Measurements from ENCODE around the gene ECSIT. TPM values are rescaled to one million over a fixed set of nuclear protein-coding genes. Genes with fewer than 3 reads are reported as not detected.
"Not testable (repeated sequence)": the region's sequence is repeated elsewhere in the genome, so short reads cannot be mapped to it uniquely, and the experiment has no call there.

Gene ECSIT
- total RNA-seq, 1 experiment from 2014 or later: 39.8 TPM

DNA sequence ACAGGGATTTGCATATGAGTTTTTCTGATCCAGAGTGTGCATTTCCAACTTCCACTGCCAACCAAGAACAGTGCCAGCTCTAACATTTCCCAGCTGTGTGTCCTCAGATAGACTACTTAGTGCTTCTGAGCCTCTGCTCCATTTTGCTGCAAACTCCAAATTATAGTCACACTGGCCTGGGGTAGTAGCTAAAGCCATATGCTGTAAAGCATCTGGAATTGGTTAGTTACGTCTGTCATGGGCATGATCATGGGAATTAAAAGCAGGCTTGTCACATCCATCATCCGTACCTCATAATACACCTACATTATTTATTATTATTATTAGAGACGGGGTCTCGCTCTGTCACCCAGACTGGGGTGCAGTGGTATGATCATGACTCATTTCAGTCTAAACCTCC lies 55.2 kb downstream of the ECSIT start:
- H3K27me3 ChIP-seq (replicated peaks; ENCODE audit: control insufficient read depth, insufficient read depth, low read length): no peaks in the 10 kb centered on the region
- Mint-ChIP-seq H3K9me3 (ENCODE audit: unreplicated experiment) (no peaks in the 10 kb centered on the region), H3K4me1 (ENCODE audit: low read depth, unreplicated experiment) (no peaks in the 10 kb centered on the region), H3K27ac (ENCODE audit: unreplicated experiment) (no peak overlapping the region), H3K36me3 (ENCODE audit: insufficient read depth, unreplicated experiment) (no peaks in the 10 kb centered on the region), H3K27me3 (ENCODE audit: insufficient read depth, unreplicated experiment) (peaks cover 5% of the 10 kb centered on the region), H3K4me3 (ENCODE audit: unreplicated experiment) (no peak overlapping the region)
- H3K4me1 ChIP-seq: no peaks in the 10 kb centered on the region
- no peaks in the 10 kb centered on the region for H3K9me3 ChIP-seq
- ChIA-PET CTCF (interaction anchor here (0.9 kb wide), 1 partner anchor 9 kb away, joined by 3 read pairs; no protein-coding TSS in a partner anchor), POLR2A (no interaction called here)
- DNase-seq: no peak
- no TSS peak for BruUV-seq (replicated peaks)
- H3K4me3 ChIP-seq (ENCODE audit: low read depth, low read length): no peak overlapping the region
- H3K36me3 ChIP-seq (ENCODE audit: control insufficient read depth, insufficient read depth, low read length): no peaks in the 10 kb centered on the region
- TF ChIP-seq, protein P1, sequence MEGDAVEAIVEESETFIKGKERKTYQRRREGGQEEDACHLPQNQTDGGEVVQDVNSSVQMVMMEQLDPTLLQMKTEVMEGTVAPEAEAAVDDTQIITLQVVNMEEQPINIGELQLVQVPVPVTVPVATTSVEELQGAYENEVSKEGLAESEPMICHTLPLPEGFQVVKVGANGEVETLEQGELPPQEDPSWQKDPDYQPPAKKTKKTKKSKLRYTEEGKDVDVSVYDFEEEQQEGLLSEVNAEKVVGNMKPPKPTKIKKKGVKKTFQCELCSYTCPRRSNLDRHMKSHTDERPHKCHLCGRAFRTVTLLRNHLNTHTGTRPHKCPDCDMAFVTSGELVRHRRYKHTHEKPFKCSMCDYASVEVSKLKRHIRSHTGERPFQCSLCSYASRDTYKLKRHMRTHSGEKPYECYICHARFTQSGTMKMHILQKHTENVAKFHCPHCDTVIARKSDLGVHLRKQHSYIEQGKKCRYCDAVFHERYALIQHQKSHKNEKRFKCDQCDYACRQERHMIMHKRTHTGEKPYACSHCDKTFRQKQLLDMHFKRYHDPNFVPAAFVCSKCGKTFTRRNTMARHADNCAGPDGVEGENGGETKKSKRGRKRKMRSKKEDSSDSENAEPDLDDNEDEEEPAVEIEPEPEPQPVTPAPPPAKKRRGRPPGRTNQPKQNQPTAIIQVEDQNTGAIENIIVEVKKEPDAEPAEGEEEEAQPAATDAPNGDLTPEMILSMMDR (IDR thresholded peaks at IDR 0.05; ENCODE audit: insufficient read depth in 1 of 2, low read depth in 1 of 2, low read length in 1 of 2, severe bottlenecking in 1 of 2, unreplicated experiment in 1 of 2): no peak
- intact Hi-C loops (cut with micrococcal nuclease; ENCODE audit: unreplicated experiment): no loop called here

DNA sequence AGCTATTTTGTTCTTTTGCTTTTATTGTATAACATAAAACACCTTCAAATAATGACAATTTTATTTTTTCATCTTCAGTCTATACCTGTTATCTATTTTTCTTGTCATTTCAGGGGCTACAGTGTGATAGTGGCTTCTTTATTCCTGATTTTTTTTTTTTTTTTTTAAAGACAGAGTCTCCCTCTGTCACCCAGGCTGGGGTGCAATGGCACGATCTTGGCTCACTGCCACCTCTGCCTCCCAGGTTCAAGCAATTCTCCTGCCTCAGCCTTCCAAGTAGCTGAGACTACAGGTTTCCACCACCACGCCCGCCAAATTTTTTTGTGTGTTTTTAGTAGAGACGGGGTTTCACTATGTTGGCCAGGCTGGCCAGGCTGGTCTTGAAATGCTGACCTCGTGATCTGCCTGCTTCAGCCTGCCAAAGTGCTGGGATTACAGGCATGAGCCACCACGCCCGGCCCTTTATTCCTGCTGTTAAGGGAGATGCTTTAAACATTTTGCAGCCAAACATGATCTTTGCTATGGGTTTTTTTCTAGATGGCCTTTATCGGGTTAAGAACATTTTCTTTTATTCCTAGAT lies 60.6 kb downstream of the ECSIT start:
- H3K9me3 Mint-ChIP-seq (ENCODE audit: unreplicated experiment); H3K4me3 Mint-ChIP-seq (ENCODE audit: unreplicated experiment); BruUV-seq (replicated peaks); H3K27me3 Mint-ChIP-seq (ENCODE audit: insufficient read depth, unreplicated experiment); H3K36me3 Mint-ChIP-seq (ENCODE audit: insufficient read depth, unreplicated experiment); intact Hi-C loops (cut with micrococcal nuclease; ENCODE audit: unreplicated experiment); H3K9me3 ChIP-seq; DNase-seq; H3K4me1 ChIP-seq; H3K4me1 Mint-ChIP-seq (ENCODE audit: low read depth, unreplicated experiment); H3K4me3 ChIP-seq (ENCODE audit: low read depth, low read length); H3K36me3 ChIP-seq (ENCODE audit: control insufficient read depth, insufficient read depth, low read length); H3K27me3 ChIP-seq (replicated peaks; ENCODE audit: control insufficient read depth, insufficient read depth, low read length); H3K27ac Mint-ChIP-seq (ENCODE audit: unreplicated experiment): not testable (repeated sequence)
- ChIA-PET POLR2A (interaction anchor here (0.6 to 0.7 kb wide), 3 partner anchors 49 to 350 kb away, joined by 4 to 5 read pairs (median 5); partner anchors contain the start of gene RGL3), CTCF (interaction anchor here (1.5 kb wide), 1 partner anchor 87 kb away, joined by 5 read pairs; no protein-coding TSS in a partner anchor)

DNA sequence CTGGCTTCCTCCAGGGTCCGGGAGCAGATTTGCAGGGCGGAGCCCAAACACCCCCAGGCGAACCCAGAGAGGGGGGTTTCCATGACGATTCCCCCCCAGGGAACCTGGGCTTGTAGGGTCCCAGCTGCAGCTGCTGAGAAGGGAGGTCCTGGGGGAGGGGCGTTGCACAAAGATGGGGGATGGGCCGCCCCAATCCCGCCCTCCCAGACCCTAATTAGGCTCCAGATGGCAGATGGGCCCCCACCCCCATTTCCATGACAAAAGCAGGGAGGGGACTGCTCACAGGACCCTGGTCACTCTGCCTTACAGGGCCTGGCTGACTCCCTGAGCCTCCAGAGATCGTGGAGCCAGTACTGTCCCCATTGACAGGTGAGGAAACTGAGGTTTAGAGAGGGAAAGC lies 63.3 kb downstream of the ECSIT start:
- no peaks in the 10 kb centered on the region for H3K9me3 ChIP-seq
- H3K36me3 Mint-ChIP-seq (ENCODE audit: insufficient read depth, unreplicated experiment): no peaks in the 10 kb centered on the region
- no peak overlapping the region for H3K4me3 Mint-ChIP-seq (ENCODE audit: unreplicated experiment)
- CTCF ChIA-PET: no interaction called here
- POLR2A ChIA-PET: no interaction called here
- no peak overlapping the region for H3K4me3 ChIP-seq (ENCODE audit: low read depth, low read length)
- H3K36me3 ChIP-seq (ENCODE audit: control insufficient read depth, insufficient read depth, low read length): no peaks in the 10 kb centered on the region
- H3K9me3 Mint-ChIP-seq (ENCODE audit: unreplicated experiment): no peaks in the 10 kb centered on the region
- H3K27ac Mint-ChIP-seq (ENCODE audit: unreplicated experiment): no peak overlapping the region
- no peaks in the 10 kb centered on the region for H3K27me3 Mint-ChIP-seq (ENCODE audit: insufficient read depth, unreplicated experiment)
- no peaks in the 10 kb centered on the region for H3K4me1 Mint-ChIP-seq (ENCODE audit: low read depth, unreplicated experiment)
- BruUV-seq (replicated peaks): no TSS peak
- TF ChIP-seq, protein P1 (IDR thresholded peaks at IDR 0.05; ENCODE audit: insufficient read depth in 1 of 2, low read depth in 1 of 2, low read length in 1 of 2, severe bottlenecking in 1 of 2, unreplicated experiment in 1 of 2): no peak
- intact Hi-C loops (cut with micrococcal nuclease; ENCODE audit: unreplicated experiment): no loop called here
- no peaks in the 10 kb centered on the region for H3K27me3 ChIP-seq (replicated peaks; ENCODE audit: control insufficient read depth, insufficient read depth, low read length)
- H3K4me1 ChIP-seq: no peaks in the 10 kb centered on the region
- no peak for DNase-seq
